ENCODE results near the gene BMPR2.

DNA sequence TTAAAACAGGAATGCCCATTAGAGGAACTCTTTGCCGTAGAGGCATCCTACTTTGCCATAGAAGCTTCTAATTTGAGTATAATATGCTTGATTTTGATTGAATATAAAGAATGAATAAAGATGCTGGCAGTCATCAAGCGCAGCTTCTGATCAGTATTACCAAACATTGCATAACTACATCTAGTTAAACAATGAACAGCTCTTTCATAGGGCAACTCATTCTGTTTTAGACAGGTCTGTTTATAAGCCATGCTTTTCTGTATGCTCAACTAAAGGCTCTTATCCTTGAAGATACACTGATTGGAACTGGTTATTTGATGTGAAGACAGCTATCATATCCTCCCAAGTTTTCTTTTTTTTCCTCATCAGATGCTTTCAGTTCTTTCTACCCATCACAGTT is 136.0 kb downstream of the BMPR2 start:
- TF ChIP-seq CTCF (IDR thresholded peaks at IDR 0.05; ENCODE audit: low read depth, low read length, poor library complexity, severe bottlenecking), result no peak
- no peak for TF ChIP-seq EZH2phosphoT487 (IDR thresholded peaks at IDR 0.05; ENCODE audit: borderline replicate concordance, low read length)

Measured in DOHH2 (cell line).